HepG2 (cell line): ENCODE data around the gene SPRR5. TPM values are rescaled to one million over a fixed set of nuclear protein-coding genes. Genes with fewer than 3 reads are reported as not detected.

Experiments
- ATAC-seq: fragments of 200-7000 bp; cut with Tn5 transposase; 3 replicates; pipeline ENCODE4 v1.9.1; 2020; ENCODE audit warnings: mild to moderate bottlenecking, moderate library complexity
- BruUV-seq: library from RNA; stranded (reverse); fragments of 400-500 nt; replicated peaks from 2 replicates; lab custom pipeline; 2021; lab: Mats Ljungman, UMichigan
- CTCF ChIA-PET: fragments of 300-600 bp; formaldehyde crosslinking; extraction: SDS; loops from one replicate; lab custom pipeline; 2021; ENCODE audit warnings: low total read pairs, inconsistent platforms, low intra/inter-chr PET ratio; lab: Yijun Ruan, JAX
- POLR2A ChIA-PET: fragments of 350-600 bp; sonication (Branson Sonifier 250); formaldehyde crosslinking; loops from one replicate; lab custom pipeline; 2020; ENCODE audit warnings: antibody characterized with exemption, inconsistent platforms; lab: Yijun Ruan, JAX
- DNase-seq: peaks from one replicate; pipeline ENCODE4 v3.0.0-alpha.2; 2015; ENCODE audit warnings: low spot score
- FAIRE-seq: peaks from 3 replicates; lab custom pipeline; 2011; peaks lifted over from hg19 to GRCh38; lab: Jason Lieb, UNC
- H2AFZ ChIP-seq: one replicate; pipeline ENCODE4 v1.6.1; 2011; ENCODE audit warnings: low read length, inconsistent platforms
- H3K27ac ChIP-seq: fragments of 300-600 bp; 3 replicates; pipeline ENCODE4 v1.8.0; 2011; ENCODE audit warnings: mixed run types, mild to moderate bottlenecking, mixed read lengths, low read length, inconsistent platforms; ENCODE audit not compliant: insufficient read depth; ENCODE audit errors: extremely low read length
- H3K27me3 ChIP-seq, 2 experiments: fragments of 200-600 bp in 1 of 2; 2 replicates in 1 of 2; 3 replicates in 1 of 2; pipeline versions ENCODE4 v1.6.0 to v1.8.0; 2011; ENCODE audit warnings: low read length in 2 of 2, mild to moderate bottlenecking in 2 of 2, moderate library complexity in 2 of 2, inconsistent platforms in 1 of 2; ENCODE audit not compliant: insufficient read depth in 2 of 2, control insufficient read depth in 1 of 2
- H3K36me3 ChIP-seq, 2 experiments: fragments of 200-600 bp in 1 of 2; replicated peaks in 1 of 2; 2 replicates in 1 of 2; 3 replicates in 1 of 2; pipeline versions ENCODE4 v1.5.1 to v1.8.0; 2011; ENCODE audit warnings: low read length in 2 of 2, inconsistent platforms in 1 of 2; ENCODE audit not compliant: insufficient read depth in 2 of 2, control insufficient read depth in 1 of 2
- H3K4me1 ChIP-seq: 2 replicates; pipeline ENCODE4 v1.5.1; 2012; ENCODE audit warnings: low read length, inconsistent platforms; ENCODE audit not compliant: insufficient read depth
- H3K4me2 ChIP-seq: 2 replicates; pipeline ENCODE4 v1.6.0; 2011; ENCODE audit warnings: low read depth, low read length, inconsistent platforms
- H3K4me3 ChIP-seq, 3 experiments: fragments of 200-600 bp in 1 of 3; sonication (generic), shearing (Covaris generic) in 1 of 3; replicated peaks in 1 of 3; 2 replicates each; pipeline ENCODE4 v1.5.1; 2011 to 2016; ENCODE audit warnings: low read length in 3 of 3, inconsistent platforms in 2 of 3, low read depth in 2 of 3, mild to moderate bottlenecking in 2 of 3, control low read depth in 1 of 3, mixed read lengths in 1 of 3; ENCODE audit not compliant: insufficient read depth in 1 of 3
- H3K79me2 ChIP-seq: one replicate; pipeline ENCODE4 v1.6.1; 2011; ENCODE audit warnings: low read length, inconsistent platforms; ENCODE audit not compliant: insufficient read depth
- H3K9ac ChIP-seq: 2 replicates; pipeline ENCODE4 v1.6.0; 2011; ENCODE audit warnings: mild to moderate bottlenecking, low read depth, low read length, inconsistent platforms; ENCODE audit not compliant: insufficient read depth
- H3K9me3 ChIP-seq: 2 replicates; pipeline ENCODE4 v1.5.1; 2012; ENCODE audit warnings: mild to moderate bottlenecking, low read length
- H4K20me1 ChIP-seq: 2 replicates; pipeline ENCODE4 v1.6.0; 2011; ENCODE audit warnings: inconsistent platforms, mild to moderate bottlenecking, low read length, moderate library complexity; ENCODE audit not compliant: insufficient read depth
- ARID3A ChIP-seq: IDR thresholded peaks from 2 replicates; pipeline ENCODE4 v1.6.1; 2012; ENCODE audit warnings: low read depth, low read length, improper control_type of control experiment
- ATF3 ChIP-seq: sonication (generic); formaldehyde crosslinking; IDR thresholded peaks from 2 replicates; pipeline ENCODE4 v1.4.0; 2020; ENCODE audit warnings: missing genetic modification reagents
- CENPBD1 ChIP-seq: sonication (generic); formaldehyde crosslinking; IDR thresholded peaks from 2 replicates; pipeline ENCODE4 v1.8.0; 2022; ENCODE audit warnings: missing genetic modification reagents, low read depth, mild to moderate bottlenecking, borderline replicate concordance
- EP300 ChIP-seq, 3 experiments: sonication (generic) in 1 of 3; formaldehyde crosslinking in 1 of 3; IDR thresholded peaks; 2 replicates each; pipeline versions ENCODE4 v1.5.1 to v1.6.1; 2011 to 2020; ENCODE audit warnings: low read depth in 2 of 3, low read length in 2 of 3, borderline replicate concordance in 1 of 3, improper control_type of control experiment in 1 of 3, mild to moderate bottlenecking in 1 of 3, missing genetic modification reagents in 1 of 3, moderate library complexity in 1 of 3
- HBP1 ChIP-seq: IDR thresholded peaks from 2 replicates; pipeline ENCODE4 v1.6.1; 2016; ENCODE audit warnings: low read depth, control low read depth
- MYC ChIP-seq: sonication (generic); formaldehyde crosslinking; IDR thresholded peaks from 2 replicates; pipeline ENCODE4 v1.9.0; 2021; ENCODE audit warnings: missing genetic modification reagents, borderline replicate concordance
- NFIB ChIP-seq: sonication (generic); formaldehyde crosslinking; IDR thresholded peaks from 2 replicates; pipeline ENCODE4 v1.9.0; 2021; ENCODE audit warnings: missing genetic modification reagents, mild to moderate bottlenecking, borderline replicate concordance
- POLR2G ChIP-seq: fragments of 200-400 bp; formaldehyde crosslinking; IDR thresholded peaks from 2 replicates; pipeline ENCODE4 v1.6.1; 2018; ENCODE audit warnings: mild to moderate bottlenecking, low read depth, low read length, moderate library complexity
- PREB ChIP-seq: sonication (generic); formaldehyde crosslinking; IDR thresholded peaks from 2 replicates; pipeline ENCODE4 v1.4.0; 2020; ENCODE audit warnings: missing genetic modification reagents
- TGIF2 ChIP-seq: IDR thresholded peaks from 2 replicates; pipeline ENCODE4 v1.6.1; 2016; ENCODE audit warnings: control low read depth, missing compliant biosample characterization
- ZBTB39 ChIP-seq: sonication (generic); formaldehyde crosslinking; IDR thresholded peaks from 2 replicates; pipeline ENCODE4 v1.5.0; 2020; ENCODE audit warnings: missing genetic modification reagents
- ZBTB8A ChIP-seq: sonication (generic); formaldehyde crosslinking; IDR thresholded peaks from 2 replicates; pipeline ENCODE4 v1.4.0; 2020; ENCODE audit warnings: mild to moderate bottlenecking, low read depth, missing genetic modification reagents, borderline replicate concordance
- ZNF121 ChIP-seq: sonication (generic); formaldehyde crosslinking; IDR thresholded peaks from 2 replicates; pipeline ENCODE4 v1.5.0; 2020; ENCODE audit warnings: mild to moderate bottlenecking, missing genetic modification reagents
- ZNF720 ChIP-seq: sonication (generic); formaldehyde crosslinking; IDR thresholded peaks from 2 replicates; pipeline ENCODE4 v1.4.0; 2020; ENCODE audit warnings: missing genetic modification reagents
- WGBS: methylation state at CpG from one replicate; pipeline ENCODE4 v1.1.6; 2017; ENCODE audit warnings: low lambda C conversion rate; 5-methylcytosine and 5-hydroxymethylcytosine counted together
- in situ Hi-C: cut with HindIII; loops from 2 replicates; pipeline ENCODE4 v1.10.0; 2017; ENCODE audit warnings: low pct_unique_long_range_greater_than_20kb; ENCODE audit not compliant: extremely low pct_ligation_motif_present
- intact Hi-C: fragments of 100-400 bp; cut with micrococcal nuclease; formaldehyde crosslinking; loops from one replicate; pipeline ENCODE4 v1.10.0; 2022; ENCODE audit not compliant: unreplicated experiment
- polyA plus RNA-seq, 8 experiments: library from polyadenylated mRNA; depleted of rRNA in 3 of 8; stranded (reverse) in 7 of 8; unstranded in 1 of 8; fragments of >200 nt; fragmentation: Illumina TruSeq in 4 of 8; extraction: Trizol in 4 of 8; gene quantifications; 2 replicates each; pipeline versions ENCODE4 v1.2.1 to v1.2.3, GENCODE V29; 2011 to 2016; ENCODE audit warnings: low read depth in 4 of 8, missing spikeins in 1 of 8, mixed read lengths in 1 of 8; ENCODE audit not compliant: insufficient read depth in 1 of 8
- total RNA-seq, 5 experiments: library from RNA; depleted of rRNA; stranded (reverse); fragments of >200 nt; fragmentation: Illumina TruSeq; extraction: Trizol; gene quantifications; 2 replicates each; pipeline ENCODE4 v1.2.3, GENCODE V29; 2016; ENCODE audit warnings: low read depth in 1 of 5

SPRR5 gene
- total and polyA plus RNA-seq, 2 of the 13 experiments (the other 11 are each of a cell fraction or from before 2014, with no cell fraction given) = not detected

- Histone ChIP-seq H3K9me3 (no peaks in the 10 kb centered on the region), H3K4me3 (no peak within 1 kb of the TSS), H3K27me3 (no peaks in the 10 kb centered on the region; a peak in 1 of 5 replicates), H3K9ac (no peak within 1 kb of the TSS), H3K79me2 (no peaks in the 10 kb centered on the region), H3K4me2 (no peak within 1 kb of the TSS), H3K36me3 (no peaks in the 10 kb centered on the region), H3K4me1 (no peaks in the 10 kb centered on the region), H3K27ac (no peak within 1 kb of the TSS), H4K20me1 (no peaks in the 10 kb centered on the region), H2AFZ (no peak within 1 kb of the TSS)
- in situ Hi-C loops = no loop called here
- ChIA-PET POLR2A (no interaction called here), CTCF (no interaction called here)
- FAIRE-seq (no peak), ATAC-seq (no peak), DNase-seq (no peak)
- intact Hi-C loops = no loop called here
- no TSS peak for BruUV-seq
- 25% methylated on average over 6 of the region's 6 CpGs for WGBS
- TF ChIP-seq NFIB (CRISPR knock-in tag) (no peak), HBP1 (CRISPR knock-in tag) (no peak), TGIF2 (CRISPR knock-in tag) (no peak), ZBTB8A (CRISPR knock-in tag) (no peak), ARID3A (no peak), ZBTB39 (CRISPR knock-in tag) (no peak), EP300 (IDR thresholded peaks at IDR 0.05; ENCODE audit: low read depth in 2 of 2, low read length in 2 of 2) (no peak), EP300 (CRISPR knock-in tag; IDR thresholded peaks at IDR 0.05; ENCODE audit: borderline replicate concordance) (no peak), CENPBD1 (CRISPR knock-in tag) (no peak), PREB (no peak), ZNF121 (no peak), ATF3 (CRISPR knock-in tag) (no peak), POLR2G (no peak), MYC (CRISPR knock-in tag) (no peak), ZNF720 (no peak)
Measured at GRCh38 chr1:152970495-152970894, 23.5 kb downstream of the SPRR5 start, which contains the start of gene SPRR4. SPRR4 (plus strand) TSS chr1:152970648; CDS start chr1:152971891, 1,243 bp downstream.
